OCI-LY7 (cell line): ENCODE data around the gene VEGFB. TPM values are rescaled to one million over a fixed set of nuclear protein-coding genes. Genes with fewer than 3 reads are reported as not detected.

ENCODE experiments used
- BruUV-seq: library from RNA; stranded (reverse); fragments of 400-500 nt; replicated peaks from 2 replicates; lab custom pipeline; 2021; lab: Mats Ljungman, UMichigan
- CTCF ChIA-PET: fragments of 300-600 bp; sonication (Branson Sonifier 250); formaldehyde crosslinking; loops from one replicate; lab custom pipeline; 2022; ENCODE audit warnings: antibody characterized with exemption; ENCODE audit not compliant: unreplicated experiment; lab: Charles Lee
- POLR2A ChIA-PET: fragments of 300-600 bp; sonication (Branson Sonifier 250); formaldehyde crosslinking; loops from one replicate; lab custom pipeline; 2022; ENCODE audit warnings: antibody characterized with exemption; lab: Charles Lee
- DNase-seq: peaks from one replicate; pipeline ENCODE4 v3.0.0-alpha.2; 2015; ENCODE audit warnings: low spot score
- H2AFZ ChIP-seq: fragments of 200-600 bp; sonication (generic), shearing (Covaris generic); 2 replicates; pipeline ENCODE4 v1.6.1; 2014; ENCODE audit warnings: mild to moderate bottlenecking, antibody characterized with exemption, low read length, moderate library complexity
- H3K27ac ChIP-seq: fragments of 200-600 bp; sonication (generic); 2 replicates; pipeline ENCODE4 v1.5.1; 2014; ENCODE audit warnings: mixed run types, low read depth, mild to moderate bottlenecking, moderate library complexity, low read length, inconsistent platforms; ENCODE audit not compliant: poor library complexity, severe bottlenecking
- H3K36me3 ChIP-seq: fragments of 200-600 bp; sonication (generic); 2 replicates; pipeline ENCODE4 v1.6.1; 2014; ENCODE audit warnings: mild to moderate bottlenecking, antibody characterized with exemption, low read length, moderate library complexity, mixed read lengths; ENCODE audit not compliant: insufficient read depth
- H3K4me1 ChIP-seq: fragments of 200-600 bp; sonication (generic); 2 replicates; pipeline ENCODE4 v1.5.1; 2014; ENCODE audit warnings: mild to moderate bottlenecking, low read length; ENCODE audit not compliant: insufficient read depth, poor library complexity, severe bottlenecking
- H3K4me2 ChIP-seq: fragments of 200-600 bp; sonication (generic); 2 replicates; pipeline ENCODE4 v1.6.1; 2014; ENCODE audit warnings: mild to moderate bottlenecking, low read length
- H3K4me3 ChIP-seq: fragments of 200-600 bp; sonication (generic); 2 replicates; pipeline ENCODE4 v1.5.1; 2014; ENCODE audit warnings: mild to moderate bottlenecking, low read depth, low read length; ENCODE audit not compliant: poor library complexity, severe bottlenecking
- H3K79me2 ChIP-seq: fragments of 200-600 bp; sonication (generic); 2 replicates; pipeline ENCODE4 v1.6.1; 2016; ENCODE audit warnings: low read depth, mild to moderate bottlenecking, low read length, moderate library complexity, mixed read lengths; ENCODE audit not compliant: insufficient read depth
- H3K9me2 ChIP-seq: fragments of 200-600 bp; sonication (generic); 2 replicates; pipeline ENCODE4 v1.6.1; 2016; ENCODE audit warnings: mild to moderate bottlenecking, low read length, mixed read lengths; ENCODE audit not compliant: insufficient read depth
- H3K9me3 ChIP-seq: fragments of 200-600 bp; sonication (generic); 2 replicates; pipeline ENCODE4 v1.6.1; 2014; ENCODE audit warnings: mild to moderate bottlenecking, mixed run types, low read length, mixed read lengths
- H4K20me1 ChIP-seq: fragments of 200-600 bp; sonication (generic); 2 replicates; pipeline ENCODE4 v1.6.1; 2014; ENCODE audit warnings: mild to moderate bottlenecking, antibody characterized with exemption, low read length, moderate library complexity, mixed read lengths; ENCODE audit not compliant: insufficient read depth
- EZH2phosphoT487 ChIP-seq: fragments of 200-600 bp; sonication (generic); IDR thresholded peaks from 2 replicates; pipeline ENCODE4 v1.6.1; 2018; ENCODE audit warnings: low read depth, borderline replicate concordance, mild to moderate bottlenecking, mixed run types, antibody characterized with exemption, low read length, moderate library complexity, mixed read lengths
- intact Hi-C: fragments of 100-400 bp; cut with micrococcal nuclease; formaldehyde crosslinking; loops from one replicate; pipeline ENCODE4 v1.10.0; 2022; ENCODE audit not compliant: unreplicated experiment
- total RNA-seq, 2 experiments: library from RNA; depleted of rRNA in 1 of 2; stranded (reverse); fragments of >200 nt in 1 of 2; shearing (Covaris generic) in 1 of 2; gene quantifications; 2 replicates each; pipeline ENCODE4 v1.2.3, GENCODE V29; 2014 to 2022
- TF ChIP-seq, protein P1 (sequence below): fragments of 200-600 bp; sonication (generic); conservative IDR thresholded peaks from 2 replicates; pipeline ENCODE4 v1.5.1; 2014; ENCODE audit warnings: mild to moderate bottlenecking, antibody characterized with exemption, low read length, moderate library complexity, mixed read lengths

The VEGFB gene
- total RNA-seq, 2 experiments from 2014 or later = 35.3 to 59.6 TPM

DNA sequence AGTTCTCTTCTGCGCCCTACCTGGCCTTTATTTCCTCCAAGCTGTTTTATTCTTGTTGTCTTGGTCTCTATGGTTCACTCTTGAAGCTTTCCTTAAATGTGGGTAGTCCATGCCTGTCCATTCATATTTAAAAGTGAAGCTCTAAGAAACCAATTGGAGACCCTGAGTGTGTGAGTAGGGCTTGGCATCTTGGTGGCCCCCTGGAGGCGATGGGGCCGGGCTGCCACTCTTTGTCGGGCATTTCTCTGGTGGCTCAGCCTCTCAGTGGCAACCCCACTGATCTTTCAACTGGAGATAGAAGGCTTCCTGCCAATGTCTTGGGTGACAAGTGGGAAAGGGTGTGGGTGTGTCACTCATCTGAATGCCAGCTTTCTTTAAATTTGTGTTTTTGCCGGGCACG, 17.5 kb upstream of the VEGFB start:
- intact Hi-C loops = no loop called here

DNA sequence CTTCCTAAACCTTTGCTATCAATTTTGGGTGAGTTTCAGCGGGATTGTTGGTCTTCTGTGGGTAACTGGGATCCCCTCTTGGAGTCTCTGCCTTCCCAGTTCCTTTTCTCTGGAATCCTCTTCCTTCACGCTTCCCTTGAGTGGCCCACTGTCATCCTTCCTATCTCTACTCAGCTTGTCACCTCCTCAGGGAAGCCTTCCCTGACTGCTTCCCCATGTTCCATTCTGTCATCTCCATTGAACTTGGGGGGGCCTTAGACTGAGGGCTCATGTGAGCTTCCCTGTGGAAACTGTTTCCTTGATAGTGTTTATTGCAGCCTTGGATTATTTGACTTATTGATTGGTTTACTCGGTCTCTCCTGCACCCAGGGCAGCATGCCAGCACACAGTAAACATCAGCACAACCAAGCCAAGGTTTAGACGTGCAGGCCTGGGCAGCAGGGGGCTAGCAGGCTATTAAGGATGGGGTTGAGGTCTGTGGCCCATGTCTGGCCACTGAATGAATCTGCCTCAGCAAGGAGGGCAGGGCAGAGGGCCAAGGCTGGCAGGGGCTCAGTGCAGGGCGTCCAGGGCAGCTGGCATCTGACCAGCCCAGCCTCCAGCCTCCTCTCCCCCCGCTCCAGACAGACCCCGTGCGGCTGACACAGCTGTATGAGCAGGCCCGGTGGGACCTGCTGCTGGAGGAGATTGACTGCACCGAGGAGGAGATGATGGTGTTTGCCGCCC, 15.6 kb upstream of the VEGFB start:
- Histone ChIP-seq H3K27ac (no peak overlapping the region), H3K9me2 (no peaks in the 10 kb centered on the region), H3K9me3 (no peaks in the 10 kb centered on the region), H2AFZ (no peak overlapping the region), H3K79me2 (no peaks in the 10 kb centered on the region), H3K4me1 (peaks cover 4% of the 10 kb centered on the region), H4K20me1 (no peaks in the 10 kb centered on the region; the same call in 1 of the 2 replicates), H3K36me3 (peaks cover 78% of the 10 kb centered on the region), H3K4me3 (no peak overlapping the region), H3K4me2 (no peak overlapping the region)
- CTCF ChIA-PET = no interaction called here
- POLR2A ChIA-PET = no interaction called here
- no peak for DNase-seq
- BruUV-seq = no TSS peak
- TF ChIP-seq EZH2phosphoT487 = no peak
- TF ChIP-seq, protein P1, sequence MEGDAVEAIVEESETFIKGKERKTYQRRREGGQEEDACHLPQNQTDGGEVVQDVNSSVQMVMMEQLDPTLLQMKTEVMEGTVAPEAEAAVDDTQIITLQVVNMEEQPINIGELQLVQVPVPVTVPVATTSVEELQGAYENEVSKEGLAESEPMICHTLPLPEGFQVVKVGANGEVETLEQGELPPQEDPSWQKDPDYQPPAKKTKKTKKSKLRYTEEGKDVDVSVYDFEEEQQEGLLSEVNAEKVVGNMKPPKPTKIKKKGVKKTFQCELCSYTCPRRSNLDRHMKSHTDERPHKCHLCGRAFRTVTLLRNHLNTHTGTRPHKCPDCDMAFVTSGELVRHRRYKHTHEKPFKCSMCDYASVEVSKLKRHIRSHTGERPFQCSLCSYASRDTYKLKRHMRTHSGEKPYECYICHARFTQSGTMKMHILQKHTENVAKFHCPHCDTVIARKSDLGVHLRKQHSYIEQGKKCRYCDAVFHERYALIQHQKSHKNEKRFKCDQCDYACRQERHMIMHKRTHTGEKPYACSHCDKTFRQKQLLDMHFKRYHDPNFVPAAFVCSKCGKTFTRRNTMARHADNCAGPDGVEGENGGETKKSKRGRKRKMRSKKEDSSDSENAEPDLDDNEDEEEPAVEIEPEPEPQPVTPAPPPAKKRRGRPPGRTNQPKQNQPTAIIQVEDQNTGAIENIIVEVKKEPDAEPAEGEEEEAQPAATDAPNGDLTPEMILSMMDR = no peak
- intact Hi-C loops = no loop called here

More for the DNA sequence above, 17.5 kb upstream of the VEGFB start:
- Histone ChIP-seq H4K20me1 (no peaks in the 10 kb centered on the region; the same call in 1 of the 2 replicates), H3K4me3 (no peak overlapping the region), H3K27ac (no peak overlapping the region), H2AFZ (no peak overlapping the region), H3K4me2 (no peak overlapping the region), H3K9me2 (no peaks in the 10 kb centered on the region), H3K9me3 (no peaks in the 10 kb centered on the region), H3K79me2 (no peaks in the 10 kb centered on the region), H3K4me1 (peaks cover 4% of the 10 kb centered on the region), H3K36me3 (peaks cover 78% of the 10 kb centered on the region)
- ChIA-PET POLR2A (interaction anchor here (0.6 to 1.7 kb wide), 4 partner anchors 10 to 171 kb away, joined by 3 to 7 read pairs (median 6); partner anchors contain the start of genes FERMT3, NUDT22 and TRPT1), CTCF (interaction anchor here (0.6 kb wide), 1 partner anchor 27 kb away, joined by 4 read pairs; no protein-coding TSS in a partner anchor)
- DNase-seq = no peak
- no TSS peak for BruUV-seq
- TF ChIP-seq EZH2phosphoT487 = no peak
- TF ChIP-seq, protein P1 = peak; percentile 36; the same call in 1 of the 2 replicates

DNA sequence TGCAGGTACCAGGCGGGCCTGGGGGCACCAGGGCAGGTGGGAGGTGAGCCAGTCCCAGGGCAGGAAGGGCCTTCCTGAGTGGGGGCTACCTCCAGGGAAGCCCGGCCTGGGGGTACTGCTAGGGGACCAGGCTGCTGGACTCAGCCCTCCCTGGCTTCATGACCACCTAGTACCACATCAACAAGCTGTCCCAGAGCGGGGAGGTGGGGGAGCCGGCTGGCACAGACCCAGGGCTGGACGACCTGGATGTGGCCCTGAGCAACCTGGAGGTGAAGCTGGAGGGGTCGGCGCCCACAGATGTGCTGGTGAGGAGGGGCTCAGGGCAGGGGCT, 15.1 kb upstream of the VEGFB start:
- Histone ChIP-seq H3K27ac (no peak overlapping the region), H3K9me3 (no peaks in the 10 kb centered on the region), H2AFZ (no peak overlapping the region), H3K4me3 (no peak overlapping the region), H3K36me3 (peaks cover 79% of the 10 kb centered on the region), H4K20me1 (no peaks in the 10 kb centered on the region; the same call in 1 of the 2 replicates), H3K4me2 (no peak overlapping the region), H3K79me2 (no peaks in the 10 kb centered on the region), H3K4me1 (peaks cover 4% of the 10 kb centered on the region), H3K9me2 (no peaks in the 10 kb centered on the region)
- CTCF ChIA-PET = no interaction called here
- no TSS peak for BruUV-seq
- TF ChIP-seq EZH2phosphoT487 = no peak
- TF ChIP-seq, protein P1 = no peak
- intact Hi-C loops = no loop called here
- DNase-seq = no peak
- POLR2A ChIA-PET = no interaction called here
